ENCODE measurements around the gene DNM3. TPM values are rescaled to one million over a fixed set of nuclear protein-coding genes. Genes with fewer than 3 reads are reported as not detected.

The DNM3 gene
- total and polyA plus RNA-seq, 2 of the 8 experiments (the other 6 are each of a cell fraction or from before 2014, with no cell fraction given), result 2.0 to 8.5 TPM

GRCh38 chr1:172328266-172328665, 487.0 kb downstream of the DNM3 start (continued):
- no peak for TF ChIP-seq CTCF (IDR thresholded peaks at IDR 0.05; ENCODE audit: control extremely low read depth in 1 of 3, insufficient read depth in 1 of 3, low read depth in 1 of 3, low read length in 3 of 3)
- TF ChIP-seq MAFK (IDR thresholded peaks at IDR 0.05; ENCODE audit: low read depth, low read length), result no peak
- TF ChIP-seq RBBP5 (IDR thresholded peaks at IDR 0.05; ENCODE audit: borderline replicate concordance, low read depth, low read length), result no peak
- no peak for TF ChIP-seq CBX5 (IDR thresholded peaks at IDR 0.05; ENCODE audit: low read depth, low read length)

Measured in H1 (cell line).